GM15510 (cell line): Measurements from ENCODE around the gene STK4.

Source experiments
- POLR2A ChIP-seq: IDR thresholded peaks from 3 replicates; pipeline ENCODE4 v1.6.1; 2011; ENCODE audit warnings: borderline replicate concordance; ENCODE audit not compliant: insufficient read length; ENCODE audit errors: extremely low read depth

Gene STK4

GRCh38 chr20:44990957-44991356 is 24.6 kb downstream of the STK4 start:
- no peak for TF ChIP-seq POLR2A

GRCh38 chr20:44993343-44993742 is 27.0 kb downstream of the STK4 start:
- TF ChIP-seq POLR2A = no peak

GRCh38 chr20:44997171-44997570 is 30.9 kb downstream of the STK4 start:
- no peak for TF ChIP-seq POLR2A

GRCh38 chr20:44997668-44998067 is 31.4 kb downstream of the STK4 start:
- TF ChIP-seq POLR2A = no peak

- no peak for TF ChIP-seq POLR2A
Measured at GRCh38 chr20:45008521-45009049, 42.3 kb downstream of the STK4 start.

- no peak for TF ChIP-seq POLR2A
Measured at GRCh38 chr20:45010399-45010828, 44.1 kb downstream of the STK4 start.

GRCh38 chr20:45011108-45011526 is 44.8 kb downstream of the STK4 start:
- no peak for TF ChIP-seq POLR2A

GRCh38 chr20:45012682-45013302 is 46.5 kb downstream of the STK4 start:
- TF ChIP-seq POLR2A = no peak

- no peak for TF ChIP-seq POLR2A
Measured at GRCh38 chr20:45014671-45015415, 48.5 kb downstream of the STK4 start.

- TF ChIP-seq POLR2A = no peak
Measured at GRCh38 chr20:45016089-45016671, 49.9 kb downstream of the STK4 start.

- no peak for TF ChIP-seq POLR2A
Measured at GRCh38 chr20:45017281-45017680, 51.0 kb downstream of the STK4 start.

- TF ChIP-seq POLR2A = no peak
Measured at GRCh38 chr20:45017857-45018256, 51.5 kb downstream of the STK4 start.

GRCh38 chr20:45019027-45019761 is 52.9 kb downstream of the STK4 start:
- TF ChIP-seq POLR2A = no peak

GRCh38 chr20:45019762-45020123 is 53.4 kb downstream of the STK4 start:
- TF ChIP-seq POLR2A = no peak
